GM18526 (cell line): Measurements from ENCODE around the gene SYCN.

Experiments used
- POLR2A ChIP-seq: IDR thresholded peaks from 3 replicates; pipeline ENCODE4 v1.6.1; 2011; ENCODE audit not compliant: insufficient read length; ENCODE audit errors: extremely low read depth

SYCN gene

GRCh38 chr19:39157275-39157996 is 46.6 kb downstream of the SYCN start:
- TF ChIP-seq POLR2A = no peak

- no peak for TF ChIP-seq POLR2A
Measured at GRCh38 chr19:39156326-39157230, 47.5 kb downstream of the SYCN start.

- TF ChIP-seq POLR2A = no peak
Measured at GRCh38 chr19:39155741-39156140, 48.3 kb downstream of the SYCN start.

- no peak for TF ChIP-seq POLR2A
Measured at GRCh38 chr19:39155114-39155700, 48.9 kb downstream of the SYCN start.

GRCh38 chr19:39154629-39155100 is 49.4 kb downstream of the SYCN start:
- TF ChIP-seq POLR2A = no peak

- TF ChIP-seq POLR2A = no peak
Measured at GRCh38 chr19:39154100-39154628, 49.9 kb downstream of the SYCN start.
